Endothelial cell (in vitro differentiated cells): ENCODE results near the gene SCGB1D4. TPM values are rescaled to one million over a fixed set of nuclear protein-coding genes. Genes with fewer than 3 reads are reported as not detected.
"Not testable (repeated sequence)": the region's sequence is repeated elsewhere in the genome, so short reads cannot be mapped to it uniquely, and the experiment has no call there.

Source experiments
- DNase-seq: peaks from one replicate; pipeline ENCODE4 v3.0.0; 2021; ENCODE audit warnings: low spot score
- H3K27ac Mint-ChIP-seq: one replicate; pipeline ENCODE4 v1.8.0; 2021; ENCODE audit warnings: mixed read lengths, inconsistent platforms; ENCODE audit not compliant: unreplicated experiment
- H3K27me3 Mint-ChIP-seq: one replicate; pipeline ENCODE4 v1.8.0; 2021; ENCODE audit warnings: mild to moderate bottlenecking, moderate library complexity, mixed read lengths, inconsistent platforms; ENCODE audit not compliant: unreplicated experiment
- H3K36me3 Mint-ChIP-seq: one replicate; pipeline ENCODE4 v1.8.0; 2021; ENCODE audit warnings: mild to moderate bottlenecking, low read depth, mixed read lengths, inconsistent platforms; ENCODE audit not compliant: unreplicated experiment
- H3K4me1 Mint-ChIP-seq: one replicate; pipeline ENCODE4 v1.8.0; 2021; ENCODE audit warnings: mild to moderate bottlenecking, mixed read lengths, inconsistent platforms; ENCODE audit not compliant: unreplicated experiment
- H3K4me3 Mint-ChIP-seq: one replicate; pipeline ENCODE4 v1.8.0; 2021; ENCODE audit warnings: mild to moderate bottlenecking, mixed read lengths, inconsistent platforms; ENCODE audit not compliant: unreplicated experiment
- H3K9me3 Mint-ChIP-seq: one replicate; pipeline ENCODE4 v1.8.0; 2021; ENCODE audit warnings: mixed read lengths, inconsistent platforms; ENCODE audit not compliant: unreplicated experiment
- CTCF ChIP-seq: fragments of 200-600 bp; sonication (generic); IDR thresholded peaks from one replicate; pipeline ENCODE4 v1.5.0; 2021; ENCODE audit warnings: antibody characterized with exemption; ENCODE audit not compliant: unreplicated experiment
- total RNA-seq: library from RNA; stranded (reverse); fragmentation: NEBNext Ultra II Directional; extraction: Animal tissue kit (Norgen Biotek cat#: 25700); gene quantifications from one replicate; pipeline ENCODE4 v1.2.1, GENCODE V29; 2021; ENCODE audit not compliant: unreplicated experiment

Gene SCGB1D4
- total RNA-seq, 1 donor from 2014 or later: not detected

GRCh38 chr11:62325781-62326180 lies 26.9 kb upstream of the SCGB1D4 start:
- H3K9me3 Mint-ChIP-seq, H3K27ac Mint-ChIP-seq, H3K36me3 Mint-ChIP-seq, DNase-seq, H3K27me3 Mint-ChIP-seq, H3K4me3 Mint-ChIP-seq, H3K4me1 Mint-ChIP-seq: not testable (repeated sequence)

DNA sequence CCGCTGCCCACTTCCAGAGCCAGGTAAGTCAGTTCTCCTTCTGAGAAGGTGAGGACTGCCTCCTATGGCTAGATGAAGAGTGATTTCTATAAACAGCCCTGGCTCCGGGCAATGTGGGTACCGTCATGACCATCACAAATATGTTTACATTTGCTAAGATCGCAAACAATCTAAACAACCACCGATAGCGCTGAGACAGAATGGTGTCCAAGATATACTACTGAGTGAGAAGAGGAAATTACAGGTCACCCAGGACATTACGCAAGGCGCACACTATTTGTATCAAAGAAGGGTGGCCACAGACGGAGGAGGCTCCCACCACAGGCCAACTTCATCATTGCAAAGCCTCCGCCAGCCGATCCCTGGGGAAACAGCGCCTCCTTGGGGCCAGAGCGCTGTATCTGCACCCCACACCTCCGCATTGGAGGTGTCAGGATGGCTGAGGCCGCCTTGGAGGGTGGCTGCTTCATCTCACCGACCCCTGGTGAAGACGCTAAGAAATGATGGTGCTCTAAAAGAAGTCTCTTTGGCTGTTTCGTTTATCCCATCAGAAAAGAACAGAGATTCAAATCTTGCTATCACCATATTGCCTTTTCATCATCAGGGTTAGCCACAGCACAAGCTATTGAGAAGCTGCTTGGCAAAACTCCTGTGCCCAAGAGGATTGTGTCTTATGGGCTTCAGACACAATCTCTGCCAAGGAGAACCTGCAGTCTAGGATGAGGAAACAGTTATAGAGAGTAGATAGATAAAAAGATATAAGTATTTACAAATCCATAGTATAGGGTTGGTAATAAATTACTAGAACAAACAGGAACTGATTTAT lies 26.1 kb upstream of the SCGB1D4 start:
- Mint-ChIP-seq H3K4me1 (peaks cover 2% of the 10 kb centered on the region), H3K9me3 (no peaks in the 10 kb centered on the region), H3K36me3 (no peaks in the 10 kb centered on the region), H3K27ac (no peak overlapping the region), H3K27me3 (no peaks in the 10 kb centered on the region), H3K4me3 (no peak overlapping the region)
- DNase-seq: peak; percentile 87
- TF ChIP-seq CTCF: peak; percentile 78

GRCh38 chr11:62322524-62322923 lies 23.6 kb upstream of the SCGB1D4 start:
- no peak overlapping the region for H3K4me3 Mint-ChIP-seq
- DNase-seq: no peak
- H3K27ac Mint-ChIP-seq: no peak overlapping the region
- H3K36me3 Mint-ChIP-seq: no peaks in the 10 kb centered on the region
- H3K4me1 Mint-ChIP-seq: no peaks in the 10 kb centered on the region
- H3K9me3 Mint-ChIP-seq: no peaks in the 10 kb centered on the region
- TF ChIP-seq CTCF: no peak
- no peaks in the 10 kb centered on the region for H3K27me3 Mint-ChIP-seq

- H3K36me3 Mint-ChIP-seq: no peaks in the 10 kb centered on the region
- no peak for DNase-seq
- H3K27me3 Mint-ChIP-seq: no peaks in the 10 kb centered on the region
- TF ChIP-seq CTCF: no peak
- H3K9me3 Mint-ChIP-seq: no peaks in the 10 kb centered on the region
- no peak overlapping the region for H3K4me3 Mint-ChIP-seq
- H3K27ac Mint-ChIP-seq: no peak overlapping the region
- H3K4me1 Mint-ChIP-seq: no peaks in the 10 kb centered on the region
These were observed 16.6 kb upstream of the SCGB1D4 start for GRCh38 chr11:62315431-62315830.

GRCh38 chr11:62309991-62310390 lies 11.1 kb upstream of the SCGB1D4 start:
- Mint-ChIP-seq H3K27me3 (peaks cover 3% of the 10 kb centered on the region), H3K4me3 (no peak overlapping the region), H3K9me3 (no peaks in the 10 kb centered on the region), H3K36me3 (no peaks in the 10 kb centered on the region), H3K27ac (no peak overlapping the region), H3K4me1 (no peaks in the 10 kb centered on the region)
- TF ChIP-seq CTCF: no peak
- no peak for DNase-seq
